Esophagus squamous epithelium (tissue), 4 donors: ENCODE measurements around the gene KRTAP5-9.

ENCODE experiments used
- CTCF ChIP-seq, 6 experiments: fragments of 450-650 bp in 4 of 6; fragments of 200-600 bp in 2 of 6; sonication (generic) in 2 of 6; IDR thresholded peaks; one replicate each; pipeline ENCODE4 v1.5.1; 2016 to 2019; ENCODE audit warnings: antibody characterized with exemption in 6 of 6, mild to moderate bottlenecking in 4 of 6, moderate library complexity in 4 of 6
- POLR2A ChIP-seq, 4 donors: fragments of 450-650 bp; IDR thresholded peaks; one replicate each; pipeline ENCODE4 v1.6.1; 2017; ENCODE audit warnings: antibody characterized with exemption in 4 of 4, mild to moderate bottlenecking in 4 of 4, moderate library complexity in 3 of 4

- TF ChIP-seq CTCF (IDR thresholded peaks at IDR 0.05): no peak
- no peak for TF ChIP-seq POLR2A (IDR thresholded peaks at IDR 0.05)
Measured at GRCh38 chr11:71545405-71545966, 2.7 kb upstream of the KRTAP5-9 start.
